HG03139 (cell line): Measurements from ENCODE around the gene ZNF273.

Experiments
- ATAC-seq: cut with Tn5 transposase; IDR thresholded peaks from one replicate; pipeline ENCODE4 v1.9.1; 2021; ENCODE audit not compliant: unreplicated experiment

The ZNF273 gene

DNA sequence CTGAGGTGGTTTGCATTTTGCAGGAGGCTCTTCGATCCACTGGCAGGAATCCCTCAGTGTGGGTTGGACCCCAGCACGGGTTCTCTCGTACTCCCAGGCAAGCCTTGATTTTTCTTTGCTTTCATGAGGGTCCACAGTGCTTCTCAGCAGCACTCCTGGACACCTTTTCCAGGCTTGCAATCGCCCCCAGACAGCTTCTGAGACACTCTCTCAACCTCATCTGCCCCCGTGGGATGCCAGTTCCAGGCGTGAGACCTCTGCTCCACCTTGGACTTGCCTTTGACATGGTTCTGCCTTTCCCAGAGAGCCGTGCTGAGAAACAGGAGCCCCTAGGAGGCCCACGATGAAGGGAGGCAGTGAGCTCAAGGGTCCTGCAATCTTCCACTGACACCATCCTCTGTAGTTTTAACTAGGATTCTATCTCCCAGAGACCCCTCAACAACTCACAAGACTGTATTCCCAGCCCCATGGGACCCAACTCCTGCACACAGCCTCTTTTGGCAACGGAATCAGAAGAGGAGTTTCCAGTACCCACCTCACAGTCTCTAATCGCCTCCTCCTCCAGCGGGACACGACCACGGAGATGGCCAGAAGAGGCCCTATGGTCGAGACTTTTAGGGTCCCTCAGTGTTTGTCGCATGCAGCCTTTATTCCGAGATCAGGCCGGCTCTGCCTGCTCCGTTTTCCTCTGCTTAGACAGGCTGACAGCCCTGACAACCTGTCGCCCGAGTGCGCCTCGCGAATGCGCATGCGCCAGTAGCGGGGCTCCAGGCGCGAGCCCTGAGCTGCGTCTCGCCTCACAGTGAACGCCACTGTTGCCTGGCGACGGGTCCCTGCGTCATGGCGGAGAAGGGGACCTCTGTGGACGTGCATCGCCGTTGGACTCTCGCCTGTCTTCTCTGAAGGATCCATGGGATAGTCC is 26.0 kb upstream of the ZNF273 start:
- no peak for ATAC-seq

DNA sequence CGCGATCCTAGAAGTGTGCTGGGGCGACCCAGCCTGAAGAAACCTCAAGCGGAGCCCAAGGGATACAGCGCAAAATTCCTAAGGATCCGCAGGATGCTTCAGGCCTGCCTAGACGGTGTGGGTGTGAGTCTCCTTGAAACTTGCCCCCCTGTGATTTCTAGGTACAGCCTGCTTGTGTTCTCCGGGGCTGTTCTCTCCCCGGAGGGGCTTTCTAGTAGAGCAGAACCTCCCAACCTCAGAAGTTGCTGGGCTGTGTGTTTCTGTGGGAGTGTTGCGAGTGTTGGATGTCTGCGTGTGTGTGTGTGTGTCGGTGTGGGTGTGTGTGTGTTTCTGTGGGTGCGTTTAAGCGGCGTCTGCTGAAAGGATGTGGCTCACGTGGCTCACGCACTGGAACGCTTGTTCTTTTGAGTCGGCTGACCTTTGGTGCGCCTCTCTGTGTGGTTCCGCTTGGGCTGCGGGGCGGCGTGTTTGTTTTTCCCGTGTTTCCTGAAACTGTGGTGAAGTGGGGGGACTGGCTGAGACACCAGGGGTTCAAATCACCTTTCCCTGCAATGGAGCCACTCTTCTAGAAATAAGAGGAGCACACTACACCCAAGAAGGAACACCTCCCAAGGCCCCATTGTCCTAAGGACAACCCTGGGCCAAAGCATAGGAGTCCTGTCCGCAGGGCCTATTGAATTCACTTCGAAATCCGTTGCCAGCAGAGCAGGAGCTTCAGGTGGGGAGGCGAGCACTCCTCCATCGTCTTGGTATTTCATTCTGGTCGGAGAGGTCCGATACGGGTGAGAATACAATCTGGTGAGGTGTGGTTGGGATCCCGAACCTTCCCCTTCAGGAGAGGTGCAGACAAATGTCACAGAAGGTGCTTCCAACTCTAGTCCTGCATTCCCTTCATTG is 25.1 kb upstream of the ZNF273 start:
- ATAC-seq: no peak

GRCh38 chr7:64878684-64879083 is 24.4 kb upstream of the ZNF273 start:
- no peak for ATAC-seq

GRCh38 chr7:64879086-64879730 is 23.9 kb upstream of the ZNF273 start:
- no peak for ATAC-seq

DNA sequence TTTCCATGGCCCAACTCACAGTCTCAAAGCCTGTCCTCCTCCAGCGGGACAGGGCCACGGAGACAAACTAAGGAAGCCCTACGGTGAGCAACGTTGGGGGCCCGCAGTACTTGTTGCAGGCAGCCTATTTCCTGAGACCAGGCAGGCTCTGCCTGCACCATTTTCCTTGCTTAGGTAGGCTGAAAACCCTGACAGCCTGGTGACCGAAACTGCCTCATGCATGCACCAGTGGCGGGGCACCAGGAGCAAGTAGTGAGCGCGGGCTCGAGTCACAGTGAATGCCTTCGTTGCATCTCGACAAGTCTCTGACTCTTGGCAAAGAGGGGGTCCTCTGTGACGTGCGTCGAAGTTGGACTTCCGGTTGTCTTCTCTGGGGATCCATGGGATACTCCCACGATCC is 23.3 kb upstream of the ZNF273 start:
- no peak for ATAC-seq

GRCh38 chr7:64880322-64881297 is 22.5 kb upstream of the ZNF273 start:
- ATAC-seq: no peak

DNA sequence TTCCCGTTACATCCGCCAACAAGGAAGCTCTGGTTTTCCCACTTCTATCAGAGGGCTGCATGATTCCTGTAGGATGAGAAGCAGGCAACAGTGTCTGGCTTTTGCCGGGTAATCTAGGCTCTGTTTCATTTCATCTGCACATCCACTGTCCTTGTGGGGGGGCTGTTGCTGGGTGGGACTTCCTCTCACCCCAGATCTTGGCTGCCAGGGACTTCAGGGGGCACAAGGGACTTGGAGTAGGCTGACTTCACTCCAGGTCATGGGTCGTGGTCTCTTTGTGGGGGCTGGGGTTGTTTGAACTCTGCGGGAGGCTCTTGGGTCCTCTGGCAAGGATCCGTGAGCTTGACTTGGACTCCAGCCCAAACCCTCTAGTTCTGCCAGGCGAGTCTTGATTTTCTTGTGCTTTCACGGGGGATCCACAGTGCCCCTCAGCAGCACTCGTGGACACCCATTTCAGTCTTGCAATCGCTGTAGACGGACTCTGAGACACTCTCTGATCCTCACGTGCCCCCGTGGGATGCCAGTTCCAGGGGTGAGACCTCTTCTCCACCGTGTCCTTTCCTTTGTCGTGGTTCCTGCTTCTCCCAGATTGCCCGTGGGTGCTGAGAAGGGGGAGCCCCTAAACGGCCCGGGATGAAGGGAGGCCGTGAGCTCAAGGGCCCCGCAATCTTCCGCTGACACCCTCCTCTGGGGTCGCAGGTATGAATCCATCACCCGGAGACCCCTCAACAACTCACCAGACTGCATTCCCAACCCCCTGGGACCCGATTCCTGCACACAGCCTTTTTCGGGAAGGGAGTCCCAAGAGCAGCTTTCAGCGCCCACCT is 21.4 kb upstream of the ZNF273 start:
- ATAC-seq: no peak

- ATAC-seq: no peak
Observed at GRCh38 chr7:64882341-64883112, 20.5 kb upstream of the ZNF273 start.

DNA sequence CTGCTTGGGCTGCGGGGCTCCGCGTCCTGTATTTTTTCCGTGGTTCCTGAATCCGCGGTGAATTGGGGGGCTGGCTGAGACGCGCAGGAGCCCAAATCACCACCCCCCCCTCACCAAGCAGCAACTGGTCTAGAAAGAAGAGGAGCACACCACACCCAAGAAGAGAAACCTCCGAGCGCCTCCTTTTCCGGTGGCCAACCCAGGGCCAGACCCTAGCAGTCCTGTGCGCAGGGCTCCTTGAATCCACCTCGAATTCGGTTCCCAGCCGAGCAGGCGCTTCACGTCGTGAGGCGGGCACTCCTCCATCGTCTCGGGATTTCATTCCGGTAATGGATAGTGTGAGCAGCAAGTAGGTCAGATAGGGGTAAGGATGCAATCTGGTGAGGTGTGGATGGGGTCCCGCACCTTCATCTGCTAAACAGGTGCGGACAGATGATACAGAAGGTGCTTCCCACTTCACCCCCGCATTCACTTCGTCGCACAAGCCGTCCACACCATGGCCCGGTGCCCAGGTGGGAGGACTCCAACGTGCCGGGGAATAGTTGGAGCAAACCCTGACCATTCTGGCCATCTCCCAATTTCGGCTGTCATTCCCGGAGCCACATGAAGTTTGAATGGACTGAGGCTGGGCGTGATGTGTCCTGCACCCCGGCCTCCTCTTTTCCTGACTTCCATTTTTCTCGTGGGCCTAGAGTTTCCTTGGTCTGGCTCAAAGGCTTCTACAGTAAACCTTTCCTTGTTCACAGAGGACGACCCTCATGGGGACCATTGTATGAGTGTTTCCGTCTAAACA is 19.8 kb upstream of the ZNF273 start:
- ATAC-seq: no peak

GRCh38 chr7:64884085-64884912 is 18.8 kb upstream of the ZNF273 start:
- ATAC-seq: no peak

DNA sequence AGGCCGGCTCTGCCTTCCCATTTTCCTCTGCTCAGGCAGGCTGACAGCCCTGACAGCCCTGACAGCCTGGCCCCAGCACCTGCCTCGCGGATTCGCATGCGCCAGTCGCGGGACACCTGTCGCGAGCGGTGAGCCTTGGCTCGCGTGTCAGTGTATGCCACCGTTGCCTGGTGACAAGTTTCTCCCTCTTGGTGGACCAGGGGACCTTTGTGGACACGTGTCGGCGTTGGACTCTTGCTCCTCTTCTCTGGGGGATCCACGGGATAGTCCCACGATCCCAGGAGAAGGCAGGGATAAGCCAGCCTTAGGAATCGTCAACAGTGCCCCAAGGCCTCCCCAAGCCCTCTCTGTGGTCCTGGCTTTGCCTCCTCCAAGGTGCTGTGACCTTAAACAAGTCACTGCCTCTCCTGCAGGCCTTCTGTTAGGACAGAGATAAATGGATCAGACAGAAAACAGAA is 18.1 kb upstream of the ZNF273 start:
- ATAC-seq: no peak

- no peak for ATAC-seq
Observed at GRCh38 chr7:64885520-64886240, 17.4 kb upstream of the ZNF273 start.

DNA sequence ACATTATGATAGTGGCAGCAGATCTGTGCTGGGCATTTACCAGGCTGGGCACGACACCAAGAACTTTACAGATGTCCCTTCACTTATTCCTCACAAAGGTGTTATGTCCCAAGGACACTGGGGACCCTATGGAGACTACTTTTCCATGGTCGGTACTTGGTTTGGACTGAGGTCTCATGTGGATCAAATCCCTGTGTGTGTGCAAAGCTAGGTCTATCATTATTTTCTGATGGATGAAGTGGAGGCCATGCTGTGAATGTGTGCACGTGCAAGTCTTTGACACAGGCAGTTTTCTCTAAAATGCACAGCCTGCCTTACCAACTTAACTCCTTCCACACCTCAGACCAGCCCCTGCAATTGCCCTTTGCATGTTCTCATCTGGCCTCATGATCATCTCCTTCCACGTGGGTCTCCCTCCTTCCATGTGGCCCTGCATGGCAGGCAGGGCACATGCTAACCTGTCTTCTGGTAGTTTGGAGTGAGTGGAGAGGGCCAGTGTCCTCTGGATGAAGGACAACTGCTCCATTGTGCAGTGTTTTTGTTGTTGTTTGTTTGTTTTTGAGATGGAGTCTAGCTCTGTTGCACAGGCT is 16.0 kb upstream of the ZNF273 start:
- no peak for ATAC-seq

GRCh38 chr7:64887756-64888508 is 15.1 kb upstream of the ZNF273 start:
- no peak for ATAC-seq

DNA sequence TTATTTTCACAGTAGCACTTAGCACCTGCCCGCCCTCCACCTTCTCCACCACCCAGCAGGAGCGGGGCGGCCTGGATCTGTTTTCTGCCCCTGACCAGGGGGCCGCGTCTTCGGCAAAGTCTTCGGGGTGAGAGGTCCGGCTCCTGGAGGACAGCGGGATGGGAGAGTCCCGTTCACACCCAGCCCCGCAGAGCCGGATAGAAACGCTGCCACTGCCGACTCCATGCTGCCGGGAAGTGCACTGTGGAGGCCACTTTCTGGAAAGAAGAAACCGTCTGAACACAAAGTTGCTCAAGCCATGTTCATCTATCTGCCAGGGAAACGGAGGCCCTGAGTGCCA is 14.5 kb upstream of the ZNF273 start:
- ATAC-seq: no peak
